Fibroblast of the aortic adventitia (primary cell): ENCODE data around the gene CAMSAP1. TPM values are rescaled to one million over a fixed set of nuclear protein-coding genes. Genes with fewer than 3 reads are reported as not detected.
"Not testable (repeated sequence)": the region's sequence is repeated elsewhere in the genome, so short reads cannot be mapped to it uniquely, and the experiment has no call there.

ENCODE experiments used
- DNase-seq: peaks from one replicate; pipeline ENCODE4 v3.0.0-alpha.2; 2010; ENCODE audit warnings: low read depth
- H3K4me3 ChIP-seq: 2 replicates; pipeline ENCODE4 v1.5.1; 2011; ENCODE audit warnings: low read depth, mild to moderate bottlenecking, control low read depth, low read length, moderate library complexity
- CTCF ChIP-seq: IDR thresholded peaks from 2 replicates; pipeline ENCODE4 v1.5.1; 2011; ENCODE audit warnings: mild to moderate bottlenecking, low read length, control low read depth, inconsistent platforms; ENCODE audit not compliant: insufficient read depth
- total RNA-seq: library from RNA; depleted of rRNA; stranded (reverse); fragments of >200 nt; gene quantifications from 2 replicates; pipeline ENCODE4 v1.2.3, GENCODE V29; 2012; ENCODE audit warnings: low replicate concordance

CAMSAP1 gene
- total RNA-seq, 1 donor, result 15.7 TPM

DNA sequence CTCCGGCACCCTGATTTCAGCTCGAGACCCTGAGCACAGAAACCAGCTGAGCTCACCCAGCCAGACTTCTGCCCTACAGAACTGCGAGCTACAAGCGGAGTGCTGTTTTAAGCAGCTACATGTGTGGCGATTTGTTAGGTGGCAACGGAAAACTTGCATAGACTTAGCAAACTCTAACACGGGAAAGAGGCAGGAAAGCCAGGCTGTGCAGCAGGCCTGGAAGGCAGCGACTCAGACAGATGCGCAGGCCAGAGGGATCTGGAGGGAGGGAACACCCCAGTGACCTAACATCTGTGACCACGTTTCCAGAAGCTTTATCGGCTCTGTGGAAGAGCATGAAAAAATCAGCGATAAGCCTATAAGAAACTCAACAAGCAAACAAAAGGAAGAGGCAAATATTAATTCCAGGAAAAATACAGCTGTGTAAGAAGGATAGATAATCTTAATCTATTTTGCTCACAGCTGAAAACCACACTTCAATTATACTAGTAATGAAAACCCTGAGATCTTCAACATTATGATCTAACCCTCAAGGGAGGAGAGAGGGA lies 42.9 kb upstream of the CAMSAP1 start:
- H3K4me3 ChIP-seq, result no peak overlapping the region
- TF ChIP-seq CTCF, result no peak
- no peak for DNase-seq

DNA sequence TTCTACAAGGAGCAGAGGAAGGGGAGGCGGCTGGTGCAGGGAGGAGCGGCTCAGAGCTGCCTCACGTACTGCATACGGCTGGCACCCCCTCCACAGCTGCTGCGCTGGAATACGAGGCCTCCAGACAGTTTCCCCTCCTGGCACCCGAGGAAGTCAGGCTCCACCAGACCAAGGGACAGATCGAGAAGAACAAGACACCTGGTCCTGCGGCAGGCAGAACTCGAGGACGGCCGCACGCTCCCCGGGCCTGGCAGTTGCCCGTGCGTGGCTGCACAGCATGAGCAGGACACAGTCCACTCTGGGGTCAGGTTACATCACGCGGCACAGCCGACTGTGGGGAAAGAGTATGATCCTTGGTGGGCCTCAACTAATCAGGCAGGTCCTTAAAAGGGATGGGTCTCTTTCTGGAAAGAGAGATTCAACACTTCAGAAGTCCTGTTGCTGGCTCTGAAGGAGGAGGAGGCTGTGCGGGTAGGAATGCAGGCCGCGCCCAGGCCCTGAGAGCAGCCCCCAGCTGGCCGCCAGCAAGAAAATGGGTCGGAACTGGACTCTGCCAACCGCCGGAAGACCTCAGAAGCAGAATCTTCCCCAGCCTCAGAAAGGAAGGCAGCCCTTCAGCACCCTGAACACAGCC lies 42.3 kb upstream of the CAMSAP1 start:
- H3K4me3 ChIP-seq, result no peak overlapping the region
- no peak for TF ChIP-seq CTCF
- DNase-seq, result no peak

DNA sequence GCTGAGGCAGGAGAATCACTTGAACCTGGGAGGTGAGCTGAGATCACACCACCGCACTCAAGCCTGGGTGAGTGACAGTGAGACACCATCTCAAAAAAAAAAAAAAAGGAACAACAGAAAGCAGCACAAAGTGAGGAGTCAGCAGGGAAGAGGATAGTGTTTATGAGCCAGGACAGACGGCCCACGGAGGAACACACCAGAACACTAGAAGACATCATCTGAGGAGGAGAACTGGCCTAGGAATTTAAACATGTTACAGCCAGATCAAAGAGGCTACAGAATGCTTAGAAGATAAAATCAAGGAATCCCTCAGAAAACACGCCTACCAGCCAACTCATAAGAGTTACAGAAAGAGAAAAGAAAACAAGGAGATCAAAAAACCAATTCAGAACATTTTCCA lies 41.6 kb upstream of the CAMSAP1 start:
- TF ChIP-seq CTCF, result no peak
- no peak overlapping the region for H3K4me3 ChIP-seq
- no peak for DNase-seq

- H3K4me3 ChIP-seq, result no peak overlapping the region
- no peak for TF ChIP-seq CTCF
- DNase-seq, result no peak
These were observed 41.1 kb upstream of the CAMSAP1 start for GRCh38 chr9:135948446-135948845.

DNA sequence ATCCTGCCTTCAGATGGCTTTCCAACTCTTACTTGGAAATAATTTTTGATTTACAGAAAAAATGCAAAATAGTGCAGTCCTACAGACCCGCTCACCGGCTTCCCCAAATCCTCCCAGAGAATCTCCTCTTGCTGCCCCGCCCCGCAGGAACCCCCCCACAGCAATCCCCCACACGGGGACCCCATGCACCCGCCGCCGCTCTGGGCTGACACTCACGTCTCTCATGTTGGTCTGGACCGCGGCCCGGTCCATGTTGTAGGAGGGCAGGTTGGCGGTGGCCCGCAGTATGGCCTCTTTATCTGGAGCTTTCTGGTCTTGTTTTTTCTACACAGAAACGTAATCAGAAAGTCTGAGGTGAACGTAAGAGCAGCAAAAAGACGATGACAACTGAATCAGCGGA lies 40.2 kb upstream of the CAMSAP1 start:
- H3K4me3 ChIP-seq, result no peak overlapping the region
- TF ChIP-seq CTCF, result no peak
- no peak for DNase-seq

DNA sequence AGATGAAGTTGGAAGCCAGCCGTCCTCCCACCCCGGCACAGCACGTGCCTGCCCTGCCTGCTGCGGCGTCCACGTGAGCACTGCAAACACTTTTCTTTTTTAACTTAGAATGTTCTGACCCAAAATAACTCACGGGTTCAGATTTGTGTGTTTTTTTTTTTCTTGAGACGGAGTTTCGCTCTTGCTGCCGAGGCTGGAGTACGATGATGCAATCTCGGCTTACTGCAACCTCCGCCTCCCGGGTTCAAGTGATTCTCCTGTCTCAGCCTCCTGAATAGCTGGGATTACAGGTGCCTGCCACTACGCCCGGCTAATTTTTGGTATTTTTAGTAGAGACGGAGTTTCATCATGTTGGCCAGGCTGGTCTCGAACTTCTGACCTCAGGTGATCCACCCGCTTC lies 39.8 kb upstream of the CAMSAP1 start:
- H3K4me3 ChIP-seq, result not testable (repeated sequence)

DNA sequence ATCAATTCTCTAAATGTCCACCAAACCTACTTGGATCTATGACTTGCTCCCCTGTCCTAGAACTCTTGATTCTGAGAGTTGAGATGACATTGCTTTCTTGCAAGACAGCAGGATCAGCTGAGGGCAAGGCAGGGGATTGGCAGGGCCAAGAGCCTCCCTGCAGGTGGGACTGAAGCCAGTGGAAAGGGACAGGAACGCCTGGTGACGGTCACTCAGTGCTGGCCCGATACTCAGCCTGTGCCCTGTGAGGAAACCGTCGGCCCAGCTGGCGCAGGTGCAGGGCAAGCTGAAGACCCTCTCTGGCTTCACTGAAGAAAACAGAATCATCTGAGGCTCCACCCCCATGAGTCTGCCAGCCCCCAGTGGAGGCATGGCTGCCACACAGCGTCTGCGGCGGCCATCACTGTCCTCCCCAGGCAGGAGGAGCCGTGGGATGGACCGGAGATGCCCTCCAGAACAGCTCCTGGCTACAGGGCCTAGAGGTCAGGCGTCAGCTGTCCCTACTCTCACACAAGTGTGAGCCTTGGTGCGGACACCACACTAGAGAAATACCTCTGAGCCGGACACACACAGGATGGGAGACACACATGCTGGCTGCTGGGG lies 39.1 kb upstream of the CAMSAP1 start:
- no peak overlapping the region for H3K4me3 ChIP-seq
- no peak for DNase-seq
- TF ChIP-seq CTCF, result no peak

More for the DNA sequence above, 39.8 kb upstream of the CAMSAP1 start:
- not testable (repeated sequence) for DNase-seq
